Measurements from ENCODE around the gene UBAC2. TPM values are rescaled to one million over a fixed set of nuclear protein-coding genes. Genes with fewer than 3 reads are reported as not detected.

UBAC2 gene
- total RNA-seq, 1 experiment from 2014 or later = 45.8 TPM

GRCh38 chr13:99225078-99225477 is 24.4 kb downstream of the UBAC2 start:
- Histone ChIP-seq H3K27ac (ENCODE audit: low read depth, low read length, poor library complexity, severe bottlenecking) (no peak overlapping the region), H3K27me3 (replicated peaks; ENCODE audit: insufficient read depth, low read depth, low read length, poor library complexity) (no peaks in the 10 kb centered on the region), H3K4me1 (ENCODE audit: insufficient read depth, low read length, poor library complexity, severe bottlenecking) (peaks cover 4% of the 10 kb centered on the region), H3K9me3 (ENCODE audit: low read depth, low read length, poor library complexity, severe bottlenecking) (peaks cover 8% of the 10 kb centered on the region), H3K4me3 (ENCODE audit: low read depth, low read length, poor library complexity, severe bottlenecking) (no peak overlapping the region), H3K36me3 (ENCODE audit: insufficient read depth, low read length, poor library complexity, severe bottlenecking) (no peaks in the 10 kb centered on the region)
- ChIA-PET CTCF (no interaction called here), POLR2A (ENCODE audit: low non-redundant PET) (no interaction called here)
- intact Hi-C loops (cut with micrococcal nuclease; ENCODE audit: unreplicated experiment) = no loop called here
- TF ChIP-seq EZH2 (IDR thresholded peaks at IDR 0.05; ENCODE audit: borderline replicate concordance, low read depth, low read length, poor library complexity, severe bottlenecking) (no peak), CTCF (conservative IDR thresholded peaks at IDR 0.05; ENCODE audit: low read depth, low read length) (no peak)
- DNase-seq (ENCODE audit: low spot score) = no peak
- no TSS peak for BruUV-seq (replicated peaks)

- ChIA-PET CTCF (no interaction called here), POLR2A (ENCODE audit: low non-redundant PET) (no interaction called here)
- no TSS peak for BruUV-seq (replicated peaks)
- Histone ChIP-seq H3K36me3 (ENCODE audit: insufficient read depth, low read length, poor library complexity, severe bottlenecking) (no peaks in the 10 kb centered on the region), H3K27ac (ENCODE audit: low read depth, low read length, poor library complexity, severe bottlenecking) (no peak overlapping the region), H3K9me3 (ENCODE audit: low read depth, low read length, poor library complexity, severe bottlenecking) (peaks cover 8% of the 10 kb centered on the region), H3K27me3 (replicated peaks; ENCODE audit: insufficient read depth, low read depth, low read length, poor library complexity) (no peaks in the 10 kb centered on the region), H3K4me3 (ENCODE audit: low read depth, low read length, poor library complexity, severe bottlenecking) (no peak overlapping the region), H3K4me1 (ENCODE audit: insufficient read depth, low read length, poor library complexity, severe bottlenecking) (peaks cover 4% of the 10 kb centered on the region)
- TF ChIP-seq EZH2 (IDR thresholded peaks at IDR 0.05; ENCODE audit: borderline replicate concordance, low read depth, low read length, poor library complexity, severe bottlenecking) = no peak
- intact Hi-C loops (cut with micrococcal nuclease; ENCODE audit: unreplicated experiment) = no loop called here
- DNase-seq (ENCODE audit: low spot score) = no peak
Observed at GRCh38 chr13:99226513-99226912, 25.9 kb downstream of the UBAC2 start.

- no peaks in the 10 kb centered on the region for H3K36me3 ChIP-seq (ENCODE audit: insufficient read depth, low read length, poor library complexity, severe bottlenecking)
- intact Hi-C loops (cut with micrococcal nuclease; ENCODE audit: unreplicated experiment) = no loop called here
- TF ChIP-seq EZH2 (IDR thresholded peaks at IDR 0.05; ENCODE audit: borderline replicate concordance, low read depth, low read length, poor library complexity, severe bottlenecking) (no peak), CTCF (conservative IDR thresholded peaks at IDR 0.05; ENCODE audit: low read depth, low read length) (no peak)
- no peak overlapping the region for H3K27ac ChIP-seq (ENCODE audit: low read depth, low read length, poor library complexity, severe bottlenecking)
- DNase-seq (ENCODE audit: low spot score) = no peak
- H3K4me1 ChIP-seq (ENCODE audit: insufficient read depth, low read length, poor library complexity, severe bottlenecking) = peaks cover 4% of the 10 kb centered on the region
- no TSS peak for BruUV-seq (replicated peaks)
- peaks cover 8% of the 10 kb centered on the region for H3K9me3 ChIP-seq (ENCODE audit: low read depth, low read length, poor library complexity, severe bottlenecking)
- no peak overlapping the region for H3K4me3 ChIP-seq (ENCODE audit: low read depth, low read length, poor library complexity, severe bottlenecking)
- ChIA-PET POLR2A (ENCODE audit: low non-redundant PET) (no interaction called here), CTCF (no interaction called here)
- H3K27me3 ChIP-seq (replicated peaks; ENCODE audit: insufficient read depth, low read depth, low read length, poor library complexity) = no peaks in the 10 kb centered on the region
Observed at GRCh38 chr13:99227331-99227900, 26.8 kb downstream of the UBAC2 start.
